GM10266 (cell line): Measurements from ENCODE around the gene CDC42BPG.

Source experiments
- DNase-seq: peaks from one replicate; pipeline ENCODE4 v3.0.0; 2012; ENCODE audit errors: extremely low spot score
- CTCF ChIP-seq: IDR thresholded peaks from 2 replicates; pipeline ENCODE4 v1.5.1; 2012; ENCODE audit warnings: mild to moderate bottlenecking, low read depth; ENCODE audit not compliant: control insufficient read depth, insufficient read depth; ENCODE audit errors: missing control alignments

Gene CDC42BPG

GRCh38 chr11:64863391-64864060 lies 19.1 kb upstream of the CDC42BPG start:
- TF ChIP-seq CTCF: no peak

GRCh38 chr11:64862987-64863390 lies 18.5 kb upstream of the CDC42BPG start:
- no peak for DNase-seq
- no peak for TF ChIP-seq CTCF

More at GRCh38 chr11:64863391-64864060, 19.1 kb upstream of the CDC42BPG start:
- DNase-seq: no peak

GRCh38 chr11:64861227-64861975 lies 16.9 kb upstream of the CDC42BPG start:
- TF ChIP-seq CTCF: no peak
- DNase-seq: no peak

- TF ChIP-seq CTCF: no peak
- DNase-seq: peak; percentile 92
Measured at GRCh38 chr11:64859542-64860414, 15.3 kb upstream of the CDC42BPG start.

- no peak for DNase-seq
Measured at GRCh38 chr11:64858467-64859263, 14.2 kb upstream of the CDC42BPG start.

GRCh38 chr11:64857485-64857884 lies 13.0 kb upstream of the CDC42BPG start:
- TF ChIP-seq CTCF: no peak

More at GRCh38 chr11:64858467-64859263, 14.2 kb upstream of the CDC42BPG start:
- no peak for TF ChIP-seq CTCF

More at GRCh38 chr11:64857485-64857884, 13.0 kb upstream of the CDC42BPG start:
- DNase-seq: no peak
